HG02798 (cell line): ENCODE data around the gene KNTC1.
A peak's percentile ranks its signal among the peaks of the same experiment; 100 is the strongest.
"Not testable (repeated sequence)": the region's sequence is repeated elsewhere in the genome, so short reads cannot be mapped to it uniquely, and the experiment has no call there.

Experiments used
- ATAC-seq: cut with Tn5 transposase; IDR thresholded peaks from one replicate; pipeline ENCODE4 v1.9.1; 2021; ENCODE audit warnings: mild to moderate bottlenecking; ENCODE audit not compliant: unreplicated experiment, poor library complexity

KNTC1 gene, protein sequence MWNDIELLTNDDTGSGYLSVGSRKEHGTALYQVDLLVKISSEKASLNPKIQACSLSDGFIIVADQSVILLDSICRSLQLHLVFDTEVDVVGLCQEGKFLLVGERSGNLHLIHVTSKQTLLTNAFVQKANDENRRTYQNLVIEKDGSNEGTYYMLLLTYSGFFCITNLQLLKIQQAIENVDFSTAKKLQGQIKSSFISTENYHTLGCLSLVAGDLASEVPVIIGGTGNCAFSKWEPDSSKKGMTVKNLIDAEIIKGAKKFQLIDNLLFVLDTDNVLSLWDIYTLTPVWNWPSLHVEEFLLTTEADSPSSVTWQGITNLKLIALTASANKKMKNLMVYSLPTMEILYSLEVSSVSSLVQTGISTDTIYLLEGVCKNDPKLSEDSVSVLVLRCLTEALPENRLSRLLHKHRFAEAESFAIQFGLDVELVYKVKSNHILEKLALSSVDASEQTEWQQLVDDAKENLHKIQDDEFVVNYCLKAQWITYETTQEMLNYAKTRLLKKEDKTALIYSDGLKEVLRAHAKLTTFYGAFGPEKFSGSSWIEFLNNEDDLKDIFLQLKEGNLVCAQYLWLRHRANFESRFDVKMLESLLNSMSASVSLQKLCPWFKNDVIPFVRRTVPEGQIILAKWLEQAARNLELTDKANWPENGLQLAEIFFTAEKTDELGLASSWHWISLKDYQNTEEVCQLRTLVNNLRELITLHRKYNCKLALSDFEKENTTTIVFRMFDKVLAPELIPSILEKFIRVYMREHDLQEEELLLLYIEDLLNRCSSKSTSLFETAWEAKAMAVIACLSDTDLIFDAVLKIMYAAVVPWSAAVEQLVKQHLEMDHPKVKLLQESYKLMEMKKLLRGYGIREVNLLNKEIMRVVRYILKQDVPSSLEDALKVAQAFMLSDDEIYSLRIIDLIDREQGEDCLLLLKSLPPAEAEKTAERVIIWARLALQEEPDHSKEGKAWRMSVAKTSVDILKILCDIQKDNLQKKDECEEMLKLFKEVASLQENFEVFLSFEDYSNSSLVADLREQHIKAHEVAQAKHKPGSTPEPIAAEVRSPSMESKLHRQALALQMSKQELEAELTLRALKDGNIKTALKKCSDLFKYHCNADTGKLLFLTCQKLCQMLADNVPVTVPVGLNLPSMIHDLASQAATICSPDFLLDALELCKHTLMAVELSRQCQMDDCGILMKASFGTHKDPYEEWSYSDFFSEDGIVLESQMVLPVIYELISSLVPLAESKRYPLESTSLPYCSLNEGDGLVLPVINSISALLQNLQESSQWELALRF (N-terminal part only)

DNA sequence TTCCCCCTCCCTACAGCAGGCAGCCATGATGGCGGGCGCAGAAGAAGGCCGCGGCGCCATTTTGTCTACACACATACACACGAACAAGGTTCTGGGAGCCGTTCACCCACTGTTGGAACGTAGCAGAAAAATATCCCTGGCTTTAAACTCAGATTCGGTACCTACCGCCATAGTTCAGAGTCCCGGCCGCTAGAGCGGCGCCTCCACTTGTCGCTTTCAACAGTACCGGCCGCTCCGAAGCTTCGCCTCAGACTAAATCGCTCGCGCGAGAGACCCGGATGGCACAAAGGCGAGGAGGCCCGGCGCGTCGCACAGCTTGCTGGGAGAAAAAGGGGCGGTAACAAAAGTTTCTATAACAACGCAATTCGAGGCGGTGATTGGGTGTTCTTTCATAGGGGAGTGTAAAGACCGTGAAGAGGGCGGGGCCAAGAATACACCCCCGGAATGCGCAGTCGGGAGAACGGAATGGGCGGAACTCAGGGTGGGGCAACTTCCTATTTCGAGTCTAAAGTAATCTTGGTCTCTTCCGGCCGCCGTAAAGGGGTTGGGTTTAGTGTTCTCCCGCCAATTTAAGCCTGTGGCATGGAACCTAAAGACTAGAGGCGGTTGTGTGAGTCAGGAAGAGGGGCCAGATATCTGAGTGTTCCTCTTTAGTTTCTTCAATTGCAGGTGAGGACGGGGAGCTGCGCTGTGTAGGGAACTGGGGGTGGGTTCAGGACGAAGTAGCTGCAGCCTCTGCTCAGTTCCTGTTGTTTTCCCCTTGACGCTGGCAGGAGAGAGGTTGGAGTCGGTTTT lies at the start of gene KNTC1, which contains the start of gene RSRC2:
KNTC1 (plus strand) TSS at position 567 of the 795 bp plus-strand sequence. CDS start 2,815 bp downstream, outside the sequence.
RSRC2 (minus strand) TSS at position 254 of the 795 bp plus-strand sequence; CDS start at position 171, 83 bp downstream.
- peak; percentile 96 for ATAC-seq

DNA sequence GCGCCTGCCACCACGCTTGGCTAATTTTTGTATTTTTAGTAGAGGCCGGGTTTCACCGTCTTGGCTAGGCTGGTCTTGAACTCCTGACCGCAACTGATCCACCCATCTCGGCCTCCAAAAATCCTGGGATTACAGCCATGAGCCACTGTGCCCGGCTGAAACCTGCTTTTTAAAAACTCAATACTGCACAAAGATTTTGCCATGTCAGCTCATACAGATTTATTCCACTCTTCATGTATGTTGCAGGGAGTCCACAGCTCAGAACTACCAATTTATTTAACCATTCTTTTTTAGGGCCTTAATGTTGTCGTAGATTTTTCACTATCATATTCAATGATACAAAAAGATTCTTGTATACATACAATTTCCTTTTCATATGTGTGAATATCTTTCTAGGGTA lies 46.3 kb upstream of the KNTC1 start:
- no peak for ATAC-seq

DNA sequence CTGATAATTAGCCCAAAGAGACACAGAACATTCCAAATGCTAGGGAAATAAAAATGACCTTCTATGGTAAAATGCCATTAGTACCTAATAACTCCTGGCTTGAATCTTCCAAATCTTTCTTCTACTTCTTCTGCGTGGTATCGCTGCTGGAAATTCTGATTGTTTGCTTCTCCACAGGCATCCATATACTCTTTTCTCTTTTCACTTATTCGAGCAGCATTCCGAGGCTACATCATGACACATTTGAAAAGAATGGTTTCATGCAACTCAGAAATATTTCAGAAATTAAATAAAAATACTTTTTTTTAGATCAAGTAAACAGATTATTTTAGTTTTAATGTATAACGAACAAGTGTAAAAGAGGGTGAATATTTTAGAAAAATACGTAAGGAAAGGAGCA lies 45.2 kb upstream of the KNTC1 start:
- no peak for ATAC-seq

DNA sequence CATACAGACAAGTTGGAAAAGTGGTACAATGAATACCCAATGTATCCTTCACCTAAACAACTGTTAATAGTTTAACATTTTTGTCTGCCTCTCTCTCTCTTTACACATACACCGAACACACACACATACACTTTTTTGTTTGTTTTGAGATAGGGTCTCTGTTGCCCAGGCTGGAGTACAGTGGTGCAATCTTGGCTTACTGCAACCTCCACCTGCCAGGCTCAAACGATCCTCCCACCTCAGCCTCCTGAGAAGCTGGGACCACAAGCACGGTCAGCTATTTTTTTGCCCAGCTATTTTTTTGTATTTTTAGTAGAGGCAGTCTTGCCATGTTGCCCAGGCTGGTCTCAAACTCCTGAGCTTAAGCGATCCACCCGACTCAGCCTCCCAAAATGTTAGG lies 43.1 kb upstream of the KNTC1 start:
- no peak for ATAC-seq

DNA sequence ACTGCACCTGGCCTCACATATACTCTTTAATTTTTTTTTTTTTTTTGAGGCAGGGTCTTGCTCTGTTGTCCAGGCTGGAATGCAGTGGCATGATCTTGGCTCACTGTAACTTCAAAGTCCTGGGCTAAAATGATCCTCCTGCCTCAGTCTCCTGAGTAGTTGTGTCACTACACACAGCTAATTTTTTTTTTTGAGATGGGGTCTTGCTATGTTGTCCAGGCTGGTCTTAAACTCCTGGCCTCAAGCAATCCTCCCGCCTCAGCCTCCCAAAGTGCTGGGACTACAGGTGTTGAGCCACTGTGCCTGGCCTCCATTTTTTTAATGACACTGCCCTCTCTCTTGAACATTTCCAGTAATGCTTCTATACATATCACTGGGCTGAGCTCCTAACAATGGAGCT lies 42.7 kb upstream of the KNTC1 start:
- not testable (repeated sequence) for ATAC-seq

DNA sequence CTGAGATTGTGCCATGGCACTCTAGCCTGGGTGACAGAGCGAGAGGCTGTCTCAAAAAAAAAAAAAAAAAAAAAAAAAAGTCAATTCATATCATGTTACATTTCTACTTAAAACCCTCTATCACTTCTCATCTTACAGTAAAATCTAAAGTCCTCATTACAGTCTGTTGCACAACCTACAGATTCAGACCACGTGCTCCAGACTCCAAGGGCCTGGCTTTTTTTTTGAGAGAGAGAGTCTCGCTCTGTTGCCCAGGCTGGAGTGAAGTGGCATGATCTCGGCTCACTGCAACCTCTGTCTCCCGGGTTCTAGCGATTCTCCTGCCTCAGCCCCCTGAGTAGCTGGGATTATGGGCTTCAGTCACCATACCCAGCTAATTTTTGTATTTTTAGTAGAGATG lies 40.7 kb upstream of the KNTC1 start:
- ATAC-seq: not testable (repeated sequence)

DNA sequence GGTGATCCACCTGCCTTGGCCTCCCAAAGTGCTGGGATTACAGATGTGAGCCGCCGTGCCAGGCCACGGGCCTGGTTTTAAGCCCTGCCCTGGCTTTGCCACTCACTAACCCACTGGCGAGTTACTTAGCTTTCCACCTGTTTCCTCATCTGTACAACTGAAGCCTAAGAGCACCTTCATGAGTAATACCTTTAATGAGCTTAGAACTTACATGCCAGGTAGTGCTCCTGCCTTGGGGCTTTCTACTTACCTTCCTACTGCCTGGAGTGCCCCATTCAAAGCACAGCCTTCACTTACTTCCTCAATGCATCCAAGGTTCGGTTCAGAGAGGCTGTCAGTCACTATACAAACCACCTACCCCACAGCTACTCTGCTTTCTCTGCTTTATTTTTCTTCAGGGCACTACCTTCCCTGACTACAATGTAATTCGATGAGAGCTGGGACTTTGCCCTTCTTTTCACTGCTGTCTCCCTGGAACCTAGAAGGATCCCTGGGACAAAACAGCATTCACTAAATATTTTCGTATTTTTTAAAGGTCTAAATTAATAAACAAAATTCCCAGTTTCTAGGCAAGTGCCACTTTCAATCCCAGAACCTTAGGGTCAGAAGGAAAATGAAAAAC lies 40.1 kb upstream of the KNTC1 start:
- no peak for ATAC-seq

DNA sequence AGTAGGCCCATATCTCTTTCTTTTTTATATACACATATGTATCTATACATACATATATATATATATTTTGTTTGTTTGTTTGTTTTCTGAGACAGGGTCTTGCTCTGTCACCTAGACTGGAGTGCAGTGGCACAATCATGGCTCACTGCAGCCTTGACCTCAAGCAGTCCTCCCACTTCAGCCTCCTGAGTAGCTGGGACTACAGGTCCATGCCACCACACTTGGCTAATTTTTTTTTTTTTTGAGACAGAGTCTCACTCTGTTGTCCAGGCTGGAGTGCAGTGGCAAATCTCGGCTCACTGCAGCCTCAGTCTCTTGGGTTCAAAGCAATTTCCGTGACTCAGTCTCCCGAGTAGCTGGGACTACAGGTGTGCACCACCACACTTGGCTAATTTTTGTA lies 39.2 kb upstream of the KNTC1 start:
- ATAC-seq: not testable (repeated sequence)

DNA sequence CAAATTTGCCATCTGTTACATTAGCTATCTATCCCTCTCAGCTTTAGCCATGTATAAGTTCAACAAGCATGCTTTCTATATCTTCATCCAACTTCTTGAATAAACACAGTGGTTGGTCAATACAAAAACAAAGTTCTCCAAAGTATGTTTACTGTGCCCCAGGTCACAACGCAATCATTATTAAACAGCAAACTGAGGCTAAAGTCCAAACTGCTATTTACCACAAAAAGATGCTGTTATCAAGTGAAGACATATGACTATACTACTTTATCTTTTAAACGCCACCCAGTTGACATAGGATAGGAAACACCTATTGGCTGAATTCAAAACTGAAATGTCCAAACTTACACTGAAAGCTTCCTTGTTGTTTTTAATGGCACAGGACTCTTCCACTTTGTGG lies 38.0 kb upstream of the KNTC1 start:
- no peak for ATAC-seq

DNA sequence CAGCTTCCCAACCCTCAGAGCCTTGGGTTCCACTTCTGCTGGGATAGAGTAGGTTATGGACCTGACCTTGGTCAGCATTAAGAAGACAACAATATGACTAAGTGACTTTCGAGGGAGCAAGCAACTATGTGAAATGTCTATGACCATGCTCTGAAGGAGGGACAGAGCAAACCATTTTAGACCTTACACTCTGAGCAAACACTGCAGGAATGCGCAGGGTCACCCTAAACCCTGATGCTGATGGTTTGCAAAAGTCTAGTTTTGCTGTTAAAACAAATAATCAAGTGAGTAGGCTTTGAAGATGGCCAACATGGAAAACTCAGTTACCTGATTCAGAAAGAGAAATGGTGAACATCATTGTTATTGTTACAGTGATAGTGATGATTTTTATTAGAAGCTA lies 35.1 kb upstream of the KNTC1 start:
- no peak for ATAC-seq

DNA sequence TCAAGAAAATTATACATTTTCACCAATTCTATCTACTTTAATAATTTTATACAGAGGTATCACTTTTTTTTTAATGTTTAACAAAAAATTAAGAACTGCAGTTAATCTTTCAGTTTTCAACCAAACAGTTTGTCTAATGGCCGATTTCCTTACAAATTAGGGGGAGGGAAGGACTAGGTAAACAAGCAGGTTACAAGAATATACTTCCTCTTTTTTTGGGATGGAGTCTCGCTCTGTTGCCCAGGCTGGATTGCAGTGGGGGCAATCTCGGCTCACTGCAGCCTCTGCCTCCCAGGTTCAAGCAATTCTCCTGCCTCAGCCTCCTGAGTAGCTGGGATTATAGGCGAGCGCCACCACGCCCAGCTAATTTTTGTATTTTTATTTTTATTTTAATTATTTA lies 33.8 kb upstream of the KNTC1 start:
- ATAC-seq: not testable (repeated sequence)

DNA sequence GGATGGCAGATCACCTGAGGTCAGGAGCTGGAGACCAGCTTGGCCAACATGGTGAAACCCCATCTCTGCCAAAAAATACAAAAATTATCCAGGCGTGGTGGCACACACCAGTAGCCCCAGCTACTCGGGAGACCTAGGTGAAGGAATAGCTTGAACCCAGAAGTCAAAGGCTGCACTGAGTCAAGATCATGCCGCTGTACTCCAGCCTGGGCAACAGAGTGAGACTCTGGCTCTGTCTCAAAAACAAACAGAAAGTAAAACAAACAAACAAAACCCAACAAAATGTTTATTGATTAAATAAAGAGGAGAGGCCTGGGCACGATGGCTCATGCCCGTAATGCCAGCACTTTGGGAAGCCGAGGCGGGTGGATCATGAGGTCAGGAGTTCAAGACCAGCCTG lies 31.8 kb upstream of the KNTC1 start:
- ATAC-seq: no peak

DNA sequence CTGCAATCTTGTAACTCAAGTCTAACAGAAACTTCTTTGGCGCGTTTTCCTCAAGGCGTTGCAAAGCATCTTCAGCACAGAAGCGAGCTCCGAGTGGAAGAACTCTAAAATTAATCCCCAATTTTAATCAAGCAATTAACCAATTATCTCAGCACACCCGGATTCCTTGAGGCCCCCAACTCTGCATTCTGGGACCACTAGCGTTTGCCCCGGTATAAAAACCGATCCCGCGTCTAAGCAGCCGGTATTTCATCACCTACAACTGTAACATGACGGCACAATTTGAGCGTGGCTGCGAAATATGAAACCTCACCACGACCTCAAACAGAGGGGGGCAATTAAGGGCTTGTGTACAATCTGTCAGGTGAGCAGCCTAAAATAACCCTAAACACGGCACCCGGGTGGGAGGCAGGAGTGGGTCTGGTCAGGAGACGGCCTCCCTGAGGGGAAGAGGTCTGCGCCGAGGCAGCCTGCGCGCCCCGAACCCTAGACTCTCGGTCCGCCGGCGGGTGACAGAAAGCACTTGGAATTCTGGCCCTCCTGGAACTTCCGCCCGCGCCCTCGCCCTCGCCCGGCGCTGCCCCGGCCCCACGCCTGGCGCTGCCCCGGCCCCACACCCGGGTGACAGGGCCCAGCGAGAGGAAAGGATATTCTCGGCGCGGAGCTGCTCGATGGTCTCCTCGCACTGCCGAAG lies 26.9 kb upstream of the KNTC1 start:
- ATAC-seq: peak; percentile 17

DNA sequence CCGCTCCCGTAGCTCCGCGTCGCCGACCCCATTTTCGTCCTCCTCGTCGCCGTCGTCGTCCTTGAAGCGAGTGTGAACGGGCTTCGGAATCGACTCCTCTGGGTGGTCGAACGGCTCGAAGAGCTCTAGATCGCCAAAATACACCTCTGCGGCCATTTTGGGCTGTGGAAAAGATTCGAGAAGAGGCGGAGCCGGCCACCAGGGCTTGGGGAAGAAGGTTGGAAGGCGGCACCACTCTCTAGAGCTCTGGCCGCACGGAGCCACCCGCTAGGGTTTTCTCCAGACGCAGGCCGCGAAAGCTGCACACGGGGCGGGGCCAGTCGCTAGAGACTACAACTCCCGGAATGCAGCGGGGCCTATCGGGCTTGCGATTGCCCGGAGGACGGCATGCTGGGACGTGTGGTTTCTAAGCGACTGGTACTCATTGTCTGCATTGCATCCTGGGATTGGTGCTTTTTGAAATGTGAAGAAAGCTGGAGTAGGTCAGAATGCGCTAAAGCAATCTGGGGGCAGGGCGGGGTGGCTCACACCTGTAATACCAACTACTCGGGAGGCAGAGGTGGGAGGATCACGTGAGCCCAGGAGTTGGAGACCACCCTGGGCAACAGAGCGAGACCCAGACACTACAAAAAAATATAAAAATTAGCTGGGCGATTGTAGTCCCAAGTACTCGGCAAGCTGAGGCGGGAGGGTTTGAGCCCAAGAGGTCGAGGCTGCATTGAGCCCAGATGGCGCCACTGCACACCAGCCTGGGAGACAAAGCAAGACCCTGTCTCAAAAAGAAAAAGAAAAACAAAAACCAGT lies 26.2 kb upstream of the KNTC1 start, which contains the start of gene ZCCHC8:
ZCCHC8 (minus strand) TSS at position 248 of the 804 bp plus-strand sequence; CDS start at position 156, 92 bp downstream.
- ATAC-seq: peak; percentile 95

DNA sequence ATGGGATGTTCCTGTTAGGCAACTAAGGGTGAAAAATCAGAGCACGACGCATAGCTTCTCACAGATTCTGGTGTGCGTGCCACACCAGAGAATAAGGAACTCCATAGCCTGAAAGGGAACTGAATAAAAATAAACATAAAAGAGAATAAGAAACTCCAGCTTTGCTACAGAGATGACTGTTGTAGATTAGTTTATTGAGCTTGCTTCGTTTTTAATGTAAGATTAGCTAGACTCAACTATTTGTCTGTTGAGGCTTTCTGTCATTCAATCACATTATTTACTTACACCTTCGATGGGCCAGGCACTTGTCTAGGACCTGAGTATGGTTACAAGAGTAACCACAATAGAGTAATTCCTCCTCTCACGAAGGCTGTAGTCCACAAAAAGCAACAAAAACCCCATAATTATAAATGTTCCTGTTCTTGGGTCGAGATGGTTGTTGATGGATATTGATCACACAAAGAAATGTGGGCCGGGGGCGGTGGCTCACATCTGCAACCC lies 25.5 kb upstream of the KNTC1 start:
- ATAC-seq: no peak

DNA sequence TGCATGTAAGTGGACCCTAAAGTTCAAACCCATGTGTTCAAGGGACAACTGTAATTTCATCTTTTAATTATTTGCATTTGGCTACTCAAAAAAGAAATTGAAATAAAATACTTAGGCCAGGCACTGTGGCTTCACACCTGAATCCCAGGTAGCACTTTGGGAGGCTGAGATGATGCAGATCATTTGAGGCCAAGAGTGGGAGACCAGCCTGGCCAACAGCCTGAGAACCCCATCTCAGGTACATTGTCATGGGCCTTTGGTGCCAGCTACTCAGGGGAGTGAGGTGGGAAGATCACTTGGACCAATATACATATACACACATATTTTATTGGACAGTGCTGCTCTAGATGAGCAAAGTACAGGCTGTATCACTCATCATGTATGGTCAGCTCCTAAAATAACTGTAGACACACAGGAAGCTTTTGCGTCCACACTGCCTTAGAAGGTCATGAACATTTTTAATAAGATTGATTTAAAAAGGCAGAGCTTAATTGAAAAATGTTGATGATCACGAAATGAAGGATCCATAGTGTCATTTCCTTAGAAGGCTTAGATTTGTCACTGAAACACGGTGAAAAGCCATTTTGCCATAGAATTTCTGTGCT lies 23.8 kb upstream of the KNTC1 start:
- no peak for ATAC-seq
